ENCODE results near the gene MX1. TPM values are rescaled to one million over a fixed set of nuclear protein-coding genes. Genes with fewer than 3 reads are reported as not detected.

The MX1 gene
- polyA plus RNA-seq, 1 donor from 2014 or later: 0.07 TPM

GRCh38 chr21:41446586-41446985 is 20.5 kb downstream of the MX1 start:
- no peaks in the 10 kb centered on the region for H3K36me3 ChIP-seq (ENCODE audit: insufficient read depth, low read length)
- H2AFZ ChIP-seq (ENCODE audit: low read depth, low read length): no peak overlapping the region
- H3F3A ChIP-seq (ENCODE audit: insufficient read depth, low read length, poor library complexity, severe bottlenecking): no peaks in the 10 kb centered on the region
- no peak overlapping the region for H3K27ac ChIP-seq (ENCODE audit: low read length)
- no peaks in the 10 kb centered on the region for H3K9me3 ChIP-seq (ENCODE audit: low read length)
- no peaks in the 10 kb centered on the region for H3K79me2 ChIP-seq (replicated peaks; ENCODE audit: insufficient read depth, low read length)
- no peak overlapping the region for H3K4me2 ChIP-seq (ENCODE audit: low read length)
- no peaks in the 10 kb centered on the region for H4K20me1 ChIP-seq (ENCODE audit: insufficient read depth)
- TF ChIP-seq TAF1 (IDR thresholded peaks at IDR 0.05; ENCODE audit: low read depth) (no peak), REST (IDR thresholded peaks at IDR 0.05; ENCODE audit: borderline replicate concordance) (no peak)
- no peaks in the 10 kb centered on the region for H3K27me3 ChIP-seq (ENCODE audit: insufficient read depth, low read depth, low read length)
- H3K9me2 ChIP-seq (ENCODE audit: insufficient read depth, low read length): no peaks in the 10 kb centered on the region
- no peak overlapping the region for H3K4me3 ChIP-seq (ENCODE audit: low read length)
- no peak overlapping the region for H3K9ac ChIP-seq (ENCODE audit: low read length)

- H2AFZ ChIP-seq (ENCODE audit: low read depth, low read length): no peak overlapping the region
- no peak overlapping the region for H3K9ac ChIP-seq (ENCODE audit: low read length)
- no peak overlapping the region for H3K4me2 ChIP-seq (ENCODE audit: low read length)
- TF ChIP-seq MXI1 (conservative IDR thresholded peaks at IDR 0.05; ENCODE audit: poor library complexity, severe bottlenecking): no peak
- TF ChIP-seq EZH2 (IDR thresholded peaks at IDR 0.05; ENCODE audit: borderline replicate concordance, insufficient read depth, low read length, poor library complexity, severe bottlenecking): no peak
- no peak for TF ChIP-seq POLR2AphosphoS5 (IDR thresholded peaks at IDR 0.05)
- TF ChIP-seq RAD21 (conservative IDR thresholded peaks at IDR 0.05): no peak
- no peak for TF ChIP-seq EP300 (conservative IDR thresholded peaks at IDR 0.05; ENCODE audit: poor library complexity, severe bottlenecking)
- no peak for TF ChIP-seq SMC3 (conservative IDR thresholded peaks at IDR 0.05; ENCODE audit: poor library complexity)
- TF ChIP-seq TAF1 (IDR thresholded peaks at IDR 0.05; ENCODE audit: low read depth): no peak
- TF ChIP-seq REST (IDR thresholded peaks at IDR 0.05; ENCODE audit: borderline replicate concordance): no peak
- no peak for TF ChIP-seq CTCF (IDR thresholded peaks at IDR 0.05; ENCODE audit: poor library complexity, severe bottlenecking)
- H3K27me3 ChIP-seq (ENCODE audit: insufficient read depth, low read depth, low read length): no peaks in the 10 kb centered on the region
- no peaks in the 10 kb centered on the region for H3F3A ChIP-seq (ENCODE audit: insufficient read depth, low read length, poor library complexity, severe bottlenecking)
- H3K79me2 ChIP-seq (replicated peaks; ENCODE audit: insufficient read depth, low read length): no peaks in the 10 kb centered on the region
- H3K4me3 ChIP-seq (ENCODE audit: low read length): no peak overlapping the region
- no peak overlapping the region for H3K27ac ChIP-seq (ENCODE audit: low read length)
- H3K9me3 ChIP-seq (ENCODE audit: low read length): no peaks in the 10 kb centered on the region
- H3K9me2 ChIP-seq (ENCODE audit: insufficient read depth, low read length): no peaks in the 10 kb centered on the region
- no peaks in the 10 kb centered on the region for H3K36me3 ChIP-seq (ENCODE audit: insufficient read depth, low read length)
- H4K20me1 ChIP-seq (ENCODE audit: insufficient read depth): no peaks in the 10 kb centered on the region
Observed at GRCh38 chr21:41447356-41447755, 21.3 kb downstream of the MX1 start.
